ENCODE data around the gene ARID3A.

Gene ARID3A

DNA sequence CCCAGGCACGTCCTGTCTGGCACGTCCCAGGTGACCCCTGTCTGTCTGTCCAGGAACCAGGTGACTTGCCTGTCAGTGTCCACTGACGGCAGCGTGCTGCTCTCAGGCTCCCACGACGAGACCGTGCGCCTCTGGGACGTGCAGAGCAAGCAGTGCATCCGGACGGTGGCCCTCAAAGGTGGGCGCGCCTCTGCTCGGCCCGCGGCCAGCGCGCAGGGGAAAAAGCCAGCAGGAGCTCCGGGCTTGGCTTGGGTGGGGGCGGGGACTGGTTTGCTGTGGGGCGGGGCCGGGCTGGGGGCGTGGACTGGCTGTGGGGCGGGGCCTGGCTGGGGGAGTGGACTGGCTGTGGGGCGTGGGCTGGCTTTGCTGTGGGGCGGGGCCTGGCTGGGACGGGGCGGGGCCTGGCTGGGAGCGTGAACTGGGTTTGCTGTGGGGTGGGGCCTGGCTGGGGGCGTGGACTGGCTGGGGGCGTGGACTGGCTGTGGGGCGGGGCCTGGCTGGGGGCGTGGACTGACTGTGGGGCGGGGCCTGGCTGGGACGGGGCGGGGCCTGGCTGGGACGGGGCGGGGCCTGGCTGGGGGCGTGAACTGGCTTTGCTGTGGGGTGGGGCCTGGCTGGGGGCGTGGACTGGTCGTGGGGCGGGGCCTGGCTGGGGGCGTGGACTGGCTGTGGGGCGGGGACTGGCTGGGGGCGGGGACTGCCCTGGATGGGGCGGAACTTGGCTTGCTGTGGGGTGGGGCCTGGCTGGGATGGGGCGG lies 65.5 kb downstream of the ARID3A start:
- FAIRE-seq = no peak

GRCh38 chr19:991932-992669 lies 66.3 kb downstream of the ARID3A start:
- FAIRE-seq = no peak

DNA sequence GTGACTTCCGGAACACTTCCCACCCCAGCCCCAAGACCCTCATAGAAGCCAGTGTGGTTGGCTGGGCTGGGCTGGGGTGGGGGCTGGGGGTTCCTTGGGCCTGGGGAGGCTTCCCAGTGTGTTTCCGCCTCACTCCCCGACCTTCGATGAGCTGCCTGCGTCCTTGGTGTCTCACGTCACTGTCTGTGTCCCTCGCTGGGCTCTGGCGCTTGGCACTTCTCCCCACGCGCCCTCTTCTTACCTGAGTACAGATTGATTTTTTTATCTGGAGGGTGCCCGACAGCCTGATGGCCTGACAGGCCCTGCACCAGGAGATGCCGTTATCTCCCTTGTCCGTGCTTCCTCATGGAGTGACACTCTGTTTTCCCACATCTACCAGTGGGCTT lies 66.8 kb downstream of the ARID3A start:
- FAIRE-seq = no peak

DNA sequence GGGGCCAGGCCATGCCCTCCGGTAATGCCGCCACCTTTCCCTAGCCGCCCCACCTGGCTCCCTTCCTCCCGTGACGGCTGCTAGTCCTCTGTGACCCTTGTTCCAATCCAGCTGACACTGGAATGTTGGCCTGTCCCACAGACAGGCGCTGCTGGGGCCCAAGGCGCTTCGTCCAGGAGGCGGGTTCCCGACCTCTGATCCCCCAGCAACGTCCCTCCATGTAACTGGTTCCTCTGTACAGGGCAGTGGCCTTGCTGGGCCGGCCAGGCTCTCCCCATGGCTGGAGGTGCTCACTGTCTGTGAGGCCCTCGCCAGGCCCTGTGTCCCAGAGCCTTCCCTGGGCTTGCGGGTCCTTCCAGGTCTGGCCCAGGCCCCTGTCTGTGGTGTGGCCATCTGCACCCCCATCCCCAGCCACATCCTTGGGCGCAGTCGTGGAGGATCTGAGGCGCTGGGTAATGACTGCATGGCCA lies 67.6 kb downstream of the ARID3A start:
- FAIRE-seq = no peak

- FAIRE-seq = no peak
Measured at GRCh38 chr19:993831-994393, 68.1 kb downstream of the ARID3A start.

GRCh38 chr19:994516-994915 lies 68.7 kb downstream of the ARID3A start:
- FAIRE-seq = no peak

DNA sequence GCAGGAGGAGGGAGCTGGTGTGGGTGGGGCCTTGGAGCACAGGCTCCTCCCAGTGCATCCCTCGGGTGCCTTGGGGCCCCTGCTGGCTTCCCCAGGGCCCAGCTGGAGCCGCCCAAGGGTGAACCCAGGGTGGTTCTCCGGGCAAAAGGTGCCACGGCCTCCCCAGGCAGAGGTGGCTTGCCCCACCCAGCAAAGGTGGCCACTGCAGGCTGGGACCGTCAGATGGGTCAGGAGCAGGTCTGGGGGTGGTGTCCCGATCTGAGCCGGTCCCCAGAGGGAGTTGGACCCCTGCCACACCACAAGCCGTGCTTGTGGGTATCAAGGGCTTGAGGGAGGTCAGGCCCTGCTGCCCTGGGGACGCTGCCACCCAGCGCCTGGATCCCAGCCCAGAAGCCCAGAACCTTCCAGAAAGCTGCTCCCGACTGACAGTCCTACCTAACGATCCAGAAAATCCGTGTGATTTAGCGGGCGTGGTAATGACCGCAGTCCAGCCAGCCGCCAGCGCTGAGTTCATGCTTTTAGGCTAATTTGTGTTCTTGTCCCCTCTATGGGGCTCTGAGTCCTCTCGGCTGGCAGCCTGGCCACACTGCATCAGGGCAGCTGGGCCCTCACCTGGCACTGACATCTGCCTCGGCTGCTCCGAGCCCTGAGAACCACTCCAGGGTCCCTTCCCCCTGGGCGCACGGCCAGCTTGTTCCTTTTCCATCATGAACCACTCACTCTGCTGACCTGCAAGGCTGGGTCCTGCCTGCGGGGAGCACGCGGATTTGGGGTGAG lies 69.4 kb downstream of the ARID3A start:
- no peak for FAIRE-seq

GRCh38 chr19:996051-996838 lies 70.4 kb downstream of the ARID3A start:
- no peak for FAIRE-seq

GRCh38 chr19:998064-998463 lies 72.2 kb downstream of the ARID3A start:
- no peak for FAIRE-seq

DNA sequence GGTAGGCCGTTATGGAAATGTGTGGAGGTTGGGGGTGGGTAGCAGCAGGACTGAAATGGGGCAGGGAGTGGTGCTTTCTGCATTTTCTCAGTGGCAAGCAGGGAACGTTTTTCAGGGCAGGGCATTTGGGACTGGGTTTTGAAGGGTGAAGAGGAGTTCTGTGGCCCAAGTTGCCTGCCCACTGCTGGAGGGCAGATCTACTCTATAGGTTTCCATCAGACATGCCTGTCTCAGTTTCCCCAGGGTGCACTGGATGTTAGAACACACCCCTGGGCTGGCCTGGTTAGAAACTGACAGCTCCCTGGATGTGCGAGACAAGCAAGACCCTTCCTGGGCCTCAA lies 73.5 kb downstream of the ARID3A start:
- FAIRE-seq = no peak

DNA sequence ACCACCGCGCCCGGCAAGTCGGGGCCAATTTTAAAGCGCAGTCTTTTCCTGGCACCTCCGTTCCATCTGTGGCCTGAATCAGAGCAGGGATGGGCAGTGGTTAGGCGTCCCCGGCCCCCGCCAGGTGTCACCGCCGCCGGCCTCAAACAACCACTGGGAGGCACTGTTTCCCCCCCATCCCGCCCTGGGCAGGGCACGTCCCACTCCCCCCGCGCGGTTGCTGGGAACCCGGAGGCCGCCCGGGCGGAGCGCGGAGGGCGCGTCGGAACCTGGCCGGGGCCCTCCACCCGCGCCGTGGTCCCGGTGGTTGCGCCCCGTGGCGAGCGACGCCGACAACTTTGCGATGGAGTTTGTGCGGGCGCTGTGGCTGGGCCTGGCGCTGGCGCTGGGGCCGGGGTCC lies 74.3 kb downstream of the ARID3A start, which contains the start of gene GRIN3B:
Gene GRIN3B, plus strand, starts transcription at position 325 of the 400 bp plus-strand sequence. Its CDS starts 19 bp downstream, at position 344.
- FAIRE-seq = no peak

GRCh38 chr19:1000591-1001537 lies 75.0 kb downstream of the ARID3A start:
- no peak for FAIRE-seq

DNA sequence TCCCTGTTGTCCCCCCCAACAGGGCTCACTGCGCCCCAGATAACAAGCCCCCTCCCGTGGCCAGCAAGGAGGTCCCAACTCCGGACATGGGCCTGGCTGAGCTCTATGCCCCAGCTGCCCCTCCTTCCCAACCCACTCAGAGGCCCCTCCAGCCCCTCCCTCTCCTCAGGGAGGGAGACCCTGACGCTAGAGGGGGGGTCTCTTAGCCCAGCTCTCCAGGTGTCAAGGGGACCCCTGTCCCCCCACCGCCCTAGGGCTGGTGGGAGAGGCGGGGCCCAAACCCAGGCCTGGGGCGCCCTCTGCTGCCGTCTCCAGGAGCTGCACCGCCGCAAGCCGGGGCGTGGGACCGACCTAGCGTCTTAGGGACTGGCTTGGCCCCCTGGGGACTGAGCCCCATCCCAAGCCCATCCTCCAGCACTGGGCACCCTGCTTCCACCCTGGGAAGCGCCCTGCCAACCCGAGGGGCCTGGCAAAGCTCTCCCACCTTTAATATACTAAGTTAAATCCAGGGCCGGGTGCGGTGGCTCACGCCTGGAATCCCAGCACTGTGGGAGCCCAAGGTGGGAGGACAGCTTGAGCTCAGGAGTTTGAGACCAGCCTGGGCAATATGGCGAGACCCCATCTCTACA lies 75.8 kb downstream of the ARID3A start:
- no peak for FAIRE-seq

GRCh38 chr19:1002600-1002999 lies 76.8 kb downstream of the ARID3A start:
- FAIRE-seq = no peak

- FAIRE-seq = no peak
Measured at GRCh38 chr19:1003283-1003682, 77.4 kb downstream of the ARID3A start.

- no peak for FAIRE-seq
Measured at GRCh38 chr19:1004204-1004802, 78.5 kb downstream of the ARID3A start.

DNA sequence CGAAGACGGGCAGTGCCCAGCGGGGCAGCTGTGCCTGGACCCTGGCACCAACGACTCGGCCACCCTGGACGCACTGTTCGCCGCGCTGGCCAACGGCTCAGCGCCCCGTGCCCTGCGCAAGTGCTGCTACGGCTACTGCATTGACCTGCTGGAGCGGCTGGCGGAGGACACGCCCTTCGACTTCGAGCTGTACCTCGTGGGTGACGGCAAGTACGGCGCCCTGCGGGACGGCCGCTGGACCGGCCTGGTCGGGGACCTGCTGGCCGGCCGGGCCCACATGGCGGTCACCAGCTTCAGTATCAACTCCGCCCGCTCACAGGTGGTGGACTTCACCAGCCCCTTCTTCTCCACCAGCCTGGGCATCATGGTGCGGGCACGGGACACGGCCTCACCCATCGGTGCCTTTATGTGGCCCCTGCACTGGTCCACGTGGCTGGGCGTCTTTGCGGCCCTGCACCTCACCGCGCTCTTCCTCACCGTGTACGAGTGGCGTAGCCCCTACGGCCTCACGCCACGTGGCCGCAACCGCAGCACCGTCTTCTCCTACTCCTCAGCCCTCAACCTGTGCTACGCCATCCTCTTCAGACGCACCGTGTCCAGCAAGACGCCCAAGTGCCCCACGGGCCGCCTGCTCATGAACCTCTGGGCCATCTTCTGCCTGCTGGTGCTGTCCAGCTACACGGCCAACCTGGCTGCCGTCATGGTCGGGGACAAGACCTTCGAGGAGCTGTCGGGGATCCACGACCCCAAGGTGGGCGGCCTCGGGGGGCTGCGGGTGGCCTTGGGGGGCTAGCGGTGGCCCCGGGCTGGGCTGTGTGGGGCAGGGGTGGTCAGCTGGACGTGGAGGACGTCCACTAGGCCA lies 79.2 kb downstream of the ARID3A start:
- no peak for FAIRE-seq

DNA sequence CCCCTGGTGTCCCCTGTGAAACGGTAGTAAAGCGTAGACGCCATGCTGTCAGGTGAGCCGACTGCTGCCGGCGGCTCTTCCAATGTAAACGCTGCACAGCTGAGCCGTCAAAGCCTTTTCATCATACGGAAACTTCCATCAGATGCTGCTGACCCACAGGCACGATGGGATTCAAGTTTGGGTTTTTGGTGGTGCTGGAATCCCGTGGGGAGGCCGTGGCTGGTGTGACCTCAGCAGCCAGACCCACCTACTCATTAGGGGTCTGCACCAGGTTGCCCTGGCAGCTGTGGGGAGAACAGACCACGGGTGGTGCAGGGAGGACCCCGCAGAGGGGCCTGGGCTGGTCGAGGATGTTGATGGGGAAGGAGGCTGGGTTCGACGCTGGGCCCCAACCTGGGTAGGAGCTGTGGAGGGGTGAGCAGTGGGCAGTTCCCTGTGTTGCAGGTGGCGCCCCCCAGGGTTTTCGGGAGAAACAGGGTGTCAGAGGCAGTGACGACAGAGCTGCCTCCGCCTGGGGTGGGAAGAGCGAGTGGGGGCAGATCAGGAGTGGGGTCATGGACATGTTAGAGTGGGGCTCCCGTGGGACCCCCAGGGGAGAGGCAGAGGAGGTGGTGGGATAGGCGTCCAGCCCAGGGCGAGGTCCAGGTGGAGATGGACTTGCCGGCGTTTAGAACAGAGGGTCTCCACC lies 81.0 kb downstream of the ARID3A start:
- no peak for FAIRE-seq
